B cell (primary cell): ENCODE measurements around the gene MRPS18C. TPM values are rescaled to one million over a fixed set of nuclear protein-coding genes. Genes with fewer than 3 reads are reported as not detected.

Experiments used
- ATAC-seq: fragments of 200-7000 bp; cut with Tn5 transposase; one replicate; pipeline ENCODE4 v1.10.0; 2021; ENCODE audit warnings: low read depth, mild to moderate bottlenecking, moderate number of reproducible peaks, moderate library complexity
- CTCF ChIA-PET: fragments of 350-600 bp; sonication (Branson Sonifier 250); formaldehyde crosslinking; loops from one replicate; lab custom pipeline; 2021; ENCODE audit warnings: antibody characterized with exemption, inconsistent platforms; lab: Charles Lee
- POLR2A ChIA-PET: fragments of 350-600 bp; sonication (Branson Sonifier 250); formaldehyde crosslinking; loops from one replicate; lab custom pipeline; 2021; ENCODE audit warnings: antibody characterized with exemption; lab: Charles Lee
- DNase-seq: peaks from one replicate; pipeline ENCODE4 v3.0.0; 2013
- H2AFZ ChIP-seq: 2 replicates; pipeline ENCODE4 v1.6.1; 2012; ENCODE audit warnings: mild to moderate bottlenecking, low read depth, low read length; ENCODE audit not compliant: insufficient read depth, poor library complexity, severe bottlenecking
- H3K27ac ChIP-seq, 2 donors: 1 replicate in 1 of 2; 2 replicates in 1 of 2; pipeline ENCODE4 v1.5.1; 2012 to 2013; ENCODE audit warnings: low read length in 2 of 2, mild to moderate bottlenecking in 2 of 2, moderate library complexity in 1 of 2
- H3K27me3 ChIP-seq, 4 experiments: fragments of 200-600 bp in 1 of 4; sonication (generic) in 1 of 4; replicated peaks in 1 of 4; 1 replicate in 2 of 4; 2 replicates in 2 of 4; pipeline versions ENCODE4 v1.6.1 to v1.7.0; 2013 to 2016; ENCODE audit warnings: low read length in 3 of 4, mild to moderate bottlenecking in 2 of 4, mixed read lengths in 1 of 4, moderate library complexity in 1 of 4; ENCODE audit not compliant: insufficient read depth in 4 of 4, control insufficient read depth in 3 of 4; ENCODE audit errors: control extremely low read depth in 1 of 4
- H3K36me3 ChIP-seq, 2 experiments: replicated peaks in 1 of 2; 1 replicate in 1 of 2; 2 replicates in 1 of 2; pipeline versions ENCODE4 v1.6.1 to v1.7.1; 2013; ENCODE audit warnings: low read length in 1 of 2; ENCODE audit not compliant: insufficient read depth in 2 of 2, control insufficient read depth in 1 of 2; ENCODE audit errors: control extremely low read depth in 1 of 2, extremely low read depth in 1 of 2
- H3K4me1 ChIP-seq, 2 donors: fragments of 200-600 bp in 1 of 2; sonication (generic) in 1 of 2; 1 replicate in 1 of 2; 2 replicates in 1 of 2; pipeline versions ENCODE4 v1.5.1 to v1.6.1; 2013 to 2017; ENCODE audit warnings: low read length in 2 of 2; ENCODE audit not compliant: control insufficient read depth in 2 of 2, insufficient read depth in 2 of 2
- H3K4me2 ChIP-seq: replicated peaks from 2 replicates; pipeline ENCODE3; 2012; ENCODE audit warnings: mild to moderate bottlenecking, low read depth, low read length; ENCODE audit not compliant: poor library complexity, severe bottlenecking
- H3K4me3 ChIP-seq, 5 experiments: fragments of 200-600 bp in 1 of 5; sonication (generic) in 1 of 5; 1 replicate in 3 of 5; 2 replicates in 2 of 5; pipeline versions ENCODE4 v1.5.1 to v1.7.0; 2011 to 2016; ENCODE audit warnings: low read length in 4 of 5, mild to moderate bottlenecking in 4 of 5, low read depth in 2 of 5, control low read depth in 1 of 5, moderate library complexity in 1 of 5; ENCODE audit not compliant: insufficient read depth in 1 of 5; ENCODE audit errors: control extremely low read depth in 1 of 5, extremely low read depth in 1 of 5
- H3K79me2 ChIP-seq: fragments of 200-600 bp; sonication (generic); one replicate; pipeline ENCODE4 v1.6.0; 2016; ENCODE audit warnings: low read length; ENCODE audit not compliant: control insufficient read depth, insufficient read depth
- H3K9ac ChIP-seq: fragments of 200-600 bp; sonication (generic); 2 replicates; pipeline ENCODE4 v1.6.1; 2017; ENCODE audit warnings: mild to moderate bottlenecking, low read length, moderate library complexity
- H3K9me3 ChIP-seq, 3 donors: one replicate each; pipeline versions ENCODE4 v1.6.1 to v1.7.1; 2013; ENCODE audit warnings: low read length in 2 of 3; ENCODE audit not compliant: control insufficient read depth in 2 of 3, insufficient read depth in 1 of 3; ENCODE audit errors: control extremely low read depth in 1 of 3
- H4K20me1 ChIP-seq: 2 replicates; pipeline ENCODE4 v1.6.0; 2012; ENCODE audit warnings: mild to moderate bottlenecking, low read length; ENCODE audit not compliant: insufficient read depth, control insufficient read depth, poor library complexity, severe bottlenecking
- H3K27ac Mint-ChIP-seq: one replicate; pipeline ENCODE4 v1.8.0; 2021; ENCODE audit warnings: mixed read lengths
- H3K27me3 Mint-ChIP-seq: one replicate; pipeline ENCODE4 v1.8.0; 2021; ENCODE audit warnings: mixed read lengths
- H3K4me1 Mint-ChIP-seq: one replicate; pipeline ENCODE4 v1.8.0; 2021; ENCODE audit warnings: mixed read lengths
- H3K4me3 Mint-ChIP-seq: one replicate; pipeline ENCODE4 v1.8.0; 2021; ENCODE audit warnings: mixed read lengths
- H3K9me3 Mint-ChIP-seq: one replicate; pipeline ENCODE4 v1.8.0; 2022; ENCODE audit warnings: mixed read lengths; ENCODE audit not compliant: insufficient read depth
- EZH2 ChIP-seq: IDR thresholded peaks from 2 replicates; pipeline ENCODE4 v1.6.1; 2012; ENCODE audit warnings: borderline replicate concordance, low read depth, mild to moderate bottlenecking, moderate library complexity, low read length; ENCODE audit not compliant: insufficient read depth, poor library complexity, severe bottlenecking
- WGBS: methylation state at CpG from one replicate; pipeline ENCODE4 v1.1.5; 2013; ENCODE audit warnings: missing lambda C conversion rate; ENCODE audit not compliant: insufficient coverage; 5-methylcytosine and 5-hydroxymethylcytosine counted together
- intact Hi-C: fragments of 100-400 bp; cut with micrococcal nuclease; formaldehyde crosslinking; loops from one replicate; pipeline ENCODE4 v1.10.0; 2022
- polyA plus RNA-seq: library from polyadenylated mRNA; depleted of rRNA; stranded (reverse); fragments of >200 nt; gene quantifications from 2 replicates; pipeline ENCODE4 v1.2.3, GENCODE V29; 2012
- total RNA-seq, 2 donors: library from RNA; stranded (reverse); fragments of 120-200 nt in 1 of 2; gene quantifications; 1 replicate in 1 of 2; 2 replicates in 1 of 2; pipeline versions ENCODE4 v1.2.3 to v1.2.4, GENCODE V29; 2013 to 2022
- TF ChIP-seq, protein P1 (sequence below): fragments of 200-600 bp; IDR thresholded peaks from one replicate; pipeline ENCODE4 v1.8.0; 2022; ENCODE audit warnings: antibody characterized with exemption, mild to moderate bottlenecking

Gene MRPS18C
- total and polyA plus RNA-seq, 2 donors (not counting 1 experiment from before 2014, with no cell fraction given) = 14.0 to 44.0 TPM

DNA sequence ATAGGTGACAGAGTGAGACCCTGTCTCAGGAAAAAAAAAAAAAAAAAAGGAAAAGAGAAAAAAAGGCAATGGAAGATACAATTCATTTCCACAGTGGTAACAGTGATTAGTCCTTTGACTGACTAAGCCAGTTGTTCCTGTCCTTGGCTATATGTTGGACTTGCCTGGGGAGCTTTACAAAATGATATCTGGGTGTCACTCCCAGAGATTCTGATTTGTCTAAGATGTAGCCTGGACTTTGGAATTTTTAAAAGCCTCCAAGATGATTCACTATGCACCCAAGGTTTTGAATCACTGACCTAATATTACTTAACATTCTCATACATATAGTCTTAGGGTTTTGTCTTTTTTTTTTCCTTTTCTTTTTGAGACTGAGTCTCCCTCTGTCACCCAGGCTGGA lies 17.1 kb upstream of the MRPS18C start:
- H3K9me3 Mint-ChIP-seq = no peaks in the 10 kb centered on the region
- H3K79me2 ChIP-seq = peaks cover 26% of the 10 kb centered on the region
- H3K4me3 Mint-ChIP-seq = no peak overlapping the region
- H3K4me3 ChIP-seq = no peak overlapping the region
- TF ChIP-seq, protein P1, sequence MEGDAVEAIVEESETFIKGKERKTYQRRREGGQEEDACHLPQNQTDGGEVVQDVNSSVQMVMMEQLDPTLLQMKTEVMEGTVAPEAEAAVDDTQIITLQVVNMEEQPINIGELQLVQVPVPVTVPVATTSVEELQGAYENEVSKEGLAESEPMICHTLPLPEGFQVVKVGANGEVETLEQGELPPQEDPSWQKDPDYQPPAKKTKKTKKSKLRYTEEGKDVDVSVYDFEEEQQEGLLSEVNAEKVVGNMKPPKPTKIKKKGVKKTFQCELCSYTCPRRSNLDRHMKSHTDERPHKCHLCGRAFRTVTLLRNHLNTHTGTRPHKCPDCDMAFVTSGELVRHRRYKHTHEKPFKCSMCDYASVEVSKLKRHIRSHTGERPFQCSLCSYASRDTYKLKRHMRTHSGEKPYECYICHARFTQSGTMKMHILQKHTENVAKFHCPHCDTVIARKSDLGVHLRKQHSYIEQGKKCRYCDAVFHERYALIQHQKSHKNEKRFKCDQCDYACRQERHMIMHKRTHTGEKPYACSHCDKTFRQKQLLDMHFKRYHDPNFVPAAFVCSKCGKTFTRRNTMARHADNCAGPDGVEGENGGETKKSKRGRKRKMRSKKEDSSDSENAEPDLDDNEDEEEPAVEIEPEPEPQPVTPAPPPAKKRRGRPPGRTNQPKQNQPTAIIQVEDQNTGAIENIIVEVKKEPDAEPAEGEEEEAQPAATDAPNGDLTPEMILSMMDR = no peak
- no peak for TF ChIP-seq EZH2
- H3K27me3 ChIP-seq = no peaks in the 10 kb centered on the region
- no peaks in the 10 kb centered on the region for H3K27me3 Mint-ChIP-seq
- DNase-seq (no peak), ATAC-seq (no peak)
- ChIA-PET CTCF (no interaction called here), POLR2A (no interaction called here)
- H3K9ac ChIP-seq = no peak overlapping the region
- H3K4me1 Mint-ChIP-seq = peaks cover 31% of the 10 kb centered on the region
- no peak overlapping the region for H2AFZ ChIP-seq
- H3K27ac Mint-ChIP-seq = peak overlapping the region; percentile 53
- no peak overlapping the region for H3K27ac ChIP-seq
- no peak overlapping the region for H3K4me2 ChIP-seq
- peaks cover 21 to 26% of the 10 kb centered on the region in 2 donors for H3K4me1 ChIP-seq
- H3K9me3 ChIP-seq = no peaks in the 10 kb centered on the region
- intact Hi-C loops = no loop called here
- H4K20me1 ChIP-seq = no peaks in the 10 kb centered on the region
- peaks cover under 1 to 33% of the 10 kb centered on the region in 2 experiments for H3K36me3 ChIP-seq

DNA sequence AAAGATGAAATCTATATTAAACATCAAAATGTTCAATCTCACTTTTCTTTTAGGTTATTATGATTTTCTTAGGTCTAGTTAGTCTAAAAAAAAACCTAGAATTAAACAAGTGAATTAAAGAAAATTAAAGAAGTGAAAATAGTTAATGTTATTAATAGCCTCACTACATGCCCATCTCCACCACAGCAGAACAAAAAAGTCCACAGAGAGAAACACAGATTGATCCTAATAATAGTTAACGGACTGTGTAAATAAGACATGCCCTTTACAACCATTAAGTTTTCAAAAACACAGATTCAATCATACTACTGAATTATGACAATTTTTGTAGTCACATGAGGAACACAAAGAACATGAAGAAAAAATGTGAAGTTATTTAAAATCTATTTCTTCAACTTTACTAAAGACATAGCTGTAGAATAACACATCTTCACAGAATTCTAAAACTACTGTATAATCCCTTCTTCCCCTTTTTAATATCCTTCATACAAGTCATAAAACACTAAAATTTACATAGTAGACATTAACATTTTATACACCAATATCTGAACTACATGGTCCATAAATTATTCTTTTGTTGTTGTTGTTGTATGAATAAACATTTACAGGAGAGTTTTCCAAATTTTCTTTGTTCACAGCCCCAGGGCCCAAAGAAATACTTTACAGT lies 15.6 kb upstream of the MRPS18C start:
- DNase-seq = peak; percentile 22
- H3K4me3 ChIP-seq = peak overlapping the region in 1 of 5 experiments; percentile 8
- peak overlapping the region; percentile 43 for H3K9ac ChIP-seq
- H3K79me2 ChIP-seq = peaks cover 31% of the 10 kb centered on the region
- H3K36me3 ChIP-seq = peaks cover 7 to 43% of the 10 kb centered on the region in 2 experiments
- Mint-ChIP-seq H3K4me3 (peak overlapping the region; percentile 67), H3K27ac (peak overlapping the region; percentile 84), H3K27me3 (no peaks in the 10 kb centered on the region), H3K4me1 (peaks cover 31% of the 10 kb centered on the region), H3K9me3 (no peaks in the 10 kb centered on the region)
- CTCF ChIA-PET = interaction anchor here (0.9 to 1.2 kb wide), 2 partner anchors 9 to 70 kb away, joined by 3 read pairs; no protein-coding TSS in a partner anchor
- H2AFZ ChIP-seq = peak overlapping the region; percentile 24
- peak overlapping the region; percentile 1 to 78 for H3K27ac ChIP-seq
- no peaks in the 10 kb centered on the region for H3K27me3 ChIP-seq
- TF ChIP-seq EZH2 = no peak
- no peaks in the 10 kb centered on the region for H4K20me1 ChIP-seq
- H3K4me1 ChIP-seq = peaks cover 21 to 26% of the 10 kb centered on the region in 2 donors
- no peaks in the 10 kb centered on the region for H3K9me3 ChIP-seq
- peak overlapping the region; percentile 50 for H3K4me2 ChIP-seq
- peak; percentile 10 for ATAC-seq
- POLR2A ChIA-PET = interaction anchor here (0.9 kb wide), 1 partner anchor 18 kb away, joined by 3 read pairs; no protein-coding TSS in a partner anchor
- intact Hi-C loops = no loop called here
- no CpG with 5 or more reads among the region's 1 CpG for WGBS
